ENCODE results near the gene ANXA11.

Gene ANXA11

DNA sequence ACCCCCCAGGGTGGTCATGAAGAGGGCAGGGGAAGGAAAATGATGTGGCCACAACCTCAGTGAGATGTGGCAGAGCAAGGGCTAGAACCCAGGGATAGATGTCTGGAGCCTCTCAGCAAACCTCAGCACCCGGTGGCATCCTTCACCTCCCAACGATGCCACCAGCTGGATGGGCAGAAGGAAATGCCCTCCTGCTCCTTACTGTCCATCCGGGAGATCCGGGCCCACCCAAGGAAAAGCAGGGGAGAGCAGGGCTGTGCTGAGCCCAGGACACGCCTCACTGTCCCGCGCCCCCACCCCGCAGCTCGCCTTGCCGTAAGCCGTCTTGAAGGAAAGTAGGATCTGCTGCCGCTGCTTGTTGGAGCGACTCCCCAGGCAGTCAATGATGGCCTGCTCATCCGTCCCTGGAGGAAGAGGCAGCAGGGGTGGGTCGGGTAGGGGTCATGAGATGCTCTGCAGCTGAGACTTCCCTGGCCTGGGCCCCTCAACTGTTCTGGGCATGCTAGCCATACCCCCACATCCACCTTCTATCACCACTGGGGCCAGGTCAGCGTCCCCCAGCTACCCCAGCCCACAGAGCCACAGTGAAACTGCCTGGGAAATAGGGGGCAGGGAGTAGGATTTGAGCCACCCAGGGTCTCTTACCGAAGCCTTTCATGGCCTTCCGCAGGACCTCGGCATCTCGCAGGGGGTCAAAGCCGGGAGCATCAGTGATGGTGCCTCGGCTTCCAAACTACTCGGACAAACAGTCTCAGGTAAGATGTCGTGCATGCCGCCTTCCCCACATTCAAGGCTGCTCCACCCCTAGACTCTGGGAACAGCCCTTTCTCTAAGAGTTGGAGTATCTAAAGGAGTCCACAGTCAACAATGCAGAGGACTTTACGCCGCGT, 38.5 kb downstream of the ANXA11 start:
- no peak for TF ChIP-seq CTCF (IDR thresholded peaks at IDR 0.05; ENCODE audit: low read depth, low read length)
- H3K4me3 ChIP-seq (ENCODE audit: low read depth, low read length): no peak overlapping the region

GRCh38 chr10:80165173-80165572, 40.2 kb downstream of the ANXA11 start:
- no peak overlapping the region for H3K4me3 ChIP-seq (ENCODE audit: low read depth, low read length)
- TF ChIP-seq CTCF (IDR thresholded peaks at IDR 0.05; ENCODE audit: low read depth, low read length): no peak

DNA sequence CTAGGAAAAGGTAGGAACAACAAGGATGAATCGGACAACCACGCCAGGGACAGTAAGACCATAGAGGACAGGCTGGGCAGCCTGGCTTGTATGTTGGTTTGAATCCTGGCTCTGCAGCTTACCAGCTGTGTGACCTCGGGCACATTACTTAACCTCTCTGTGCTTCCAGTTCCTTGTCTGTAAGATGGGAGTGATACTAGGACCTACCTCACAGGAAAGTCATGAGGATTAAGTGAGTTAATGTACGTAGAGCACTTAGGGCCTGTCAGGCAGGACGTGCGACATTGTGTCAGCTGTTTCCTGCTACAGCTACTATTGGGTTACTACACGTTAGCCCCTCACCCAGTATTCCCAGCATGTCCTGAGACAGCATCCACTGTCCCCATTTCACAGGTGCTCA, 40.7 kb downstream of the ANXA11 start:
- no peak for TF ChIP-seq CTCF (IDR thresholded peaks at IDR 0.05; ENCODE audit: low read depth, low read length)

DNA sequence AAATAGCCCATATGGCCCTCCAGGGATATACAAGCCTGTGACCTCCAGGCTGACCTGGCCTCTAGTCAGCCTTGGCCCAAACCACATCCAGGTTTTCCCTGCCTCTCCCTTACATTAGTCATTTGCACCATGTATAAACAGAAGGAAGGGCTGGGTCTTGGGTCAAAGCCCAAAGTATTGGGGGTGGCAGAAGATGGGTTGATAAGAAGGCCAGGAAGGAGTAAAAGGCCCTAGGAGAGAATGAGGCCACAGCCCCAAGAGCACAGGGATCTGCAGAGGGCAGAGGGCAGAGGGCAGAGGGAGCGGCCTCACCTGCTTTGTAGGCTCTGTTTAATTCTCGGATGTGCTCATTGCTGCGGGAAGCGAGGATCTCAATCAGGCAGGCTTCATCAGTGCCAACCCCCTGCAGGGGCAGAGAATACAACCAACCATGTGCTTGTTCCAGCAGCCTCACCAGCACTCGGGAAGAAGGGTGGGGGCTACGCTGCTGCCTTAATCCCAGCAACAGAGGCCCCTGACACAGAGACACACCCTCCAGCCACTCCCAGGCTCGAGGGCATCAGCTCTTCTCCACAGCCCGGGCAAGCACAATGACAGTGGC, 41.5 kb downstream of the ANXA11 start:
- H3K4me3 ChIP-seq (ENCODE audit: low read depth, low read length): no peak overlapping the region
- TF ChIP-seq CTCF (IDR thresholded peaks at IDR 0.05; ENCODE audit: low read depth, low read length): no peak

More for the DNA sequence above, 40.7 kb downstream of the ANXA11 start:
- no peak overlapping the region for H3K4me3 ChIP-seq (ENCODE audit: low read depth, low read length)

DNA sequence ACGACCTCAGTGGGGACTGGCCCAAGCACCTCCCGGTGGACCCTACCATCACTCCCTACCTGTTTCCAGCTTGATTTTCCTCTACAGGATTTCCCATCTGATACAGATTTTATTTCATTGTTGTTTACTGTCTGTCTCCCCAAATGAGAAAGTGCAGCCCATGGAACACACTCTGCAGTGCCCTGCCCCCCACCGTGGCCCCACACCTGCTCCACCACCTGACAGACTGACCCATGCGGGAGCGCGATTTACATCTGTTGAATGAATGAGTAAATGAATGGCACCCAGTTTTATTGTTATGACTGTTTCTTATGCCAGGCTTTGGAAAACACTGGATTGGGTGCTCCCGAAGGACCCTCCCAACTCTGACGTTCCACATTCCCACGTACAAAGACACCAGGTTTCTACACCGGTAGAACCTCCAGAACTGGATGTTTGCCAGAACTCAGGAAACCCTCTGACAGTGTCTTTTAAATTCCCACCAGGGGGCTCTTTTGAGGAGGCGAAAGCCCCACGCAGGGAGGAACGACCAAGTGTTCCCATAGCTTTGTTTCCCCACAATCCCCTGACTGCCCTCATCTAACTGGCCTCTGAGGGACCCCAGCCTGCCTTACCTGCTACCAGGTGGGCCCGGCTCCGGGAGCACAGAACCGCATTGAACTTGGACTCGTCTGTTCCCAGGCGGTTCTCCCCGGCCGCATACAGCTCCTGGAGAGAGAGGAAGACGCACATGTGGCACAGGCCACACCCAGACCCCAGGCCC, 43.8 kb downstream of the ANXA11 start:
- TF ChIP-seq CTCF (IDR thresholded peaks at IDR 0.05; ENCODE audit: low read depth, low read length): no peak
- H3K4me3 ChIP-seq (ENCODE audit: low read depth, low read length): no peak overlapping the region

DNA sequence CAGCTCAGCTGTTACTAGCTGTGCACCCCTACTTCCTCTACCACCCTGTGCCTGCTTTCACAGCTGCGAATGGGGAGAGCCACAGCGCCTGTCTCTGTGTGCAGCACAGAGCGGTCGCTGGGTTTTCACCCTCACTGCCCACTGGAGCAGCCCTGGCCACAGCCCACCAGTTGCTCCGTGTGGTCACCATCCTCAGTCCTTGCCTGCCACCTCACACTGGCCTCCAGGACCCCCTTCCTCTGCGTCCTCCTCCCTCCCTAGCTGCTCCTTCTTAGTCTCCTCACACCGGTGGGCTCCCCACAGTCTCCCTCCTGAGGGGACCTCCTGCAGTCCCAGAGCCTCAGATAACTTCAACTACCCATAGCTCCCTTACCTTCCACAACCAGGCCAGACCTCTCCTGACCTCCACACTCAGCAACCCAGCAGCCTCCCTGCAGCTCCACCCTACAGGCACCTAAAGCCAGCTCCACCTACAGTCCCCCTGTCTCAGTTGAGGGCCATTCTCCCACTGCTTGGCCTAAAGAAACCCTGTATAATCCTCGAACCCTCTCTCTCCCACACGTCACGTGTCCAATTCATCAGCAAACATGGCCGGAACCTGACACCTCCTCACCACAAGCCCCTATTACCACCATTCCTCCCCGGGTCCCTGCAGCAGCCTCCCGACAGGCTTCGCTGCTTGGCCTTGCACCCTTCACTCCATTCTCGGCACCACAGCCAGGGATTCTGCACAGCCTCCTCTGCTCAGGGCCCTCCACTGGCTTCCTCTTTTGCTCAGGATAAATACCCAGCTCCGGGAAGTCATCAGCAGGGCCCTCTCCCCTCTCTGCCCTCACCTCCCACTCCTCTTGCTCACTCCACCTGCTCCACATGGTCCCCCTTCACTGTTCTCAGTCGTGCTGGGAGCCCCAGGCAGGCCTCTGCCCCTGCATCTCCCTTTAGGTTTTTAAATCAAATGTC, 44.7 kb downstream of the ANXA11 start:
- no peak for TF ChIP-seq CTCF (IDR thresholded peaks at IDR 0.05; ENCODE audit: low read depth, low read length)

More for the DNA sequence above, 44.7 kb downstream of the ANXA11 start:
- no peak overlapping the region for H3K4me3 ChIP-seq (ENCODE audit: low read depth, low read length)
